NCI-H187 (cell line): Measurements from ENCODE around the gene KRT10.
A peak's percentile ranks its signal among the peaks of the same experiment; 100 is the strongest.
"Not testable (repeated sequence)": the region's sequence is repeated elsewhere in the genome, so short reads cannot be mapped to it uniquely, and the experiment has no call there.

Experiments used
- DNase-seq, 2 experiments: peaks; one replicate each; lab custom pipeline; 2025; lab: John Stamatoyannopoulos, UW

The KRT10 gene

GRCh38 chr17:40832840-40833239, 10.4 kb upstream of the KRT10 start:
- no peak for DNase-seq

- DNase-seq: no peak
Measured at GRCh38 chr17:40830085-40830776, 7.8 kb upstream of the KRT10 start.

- no peak for DNase-seq
Measured at GRCh38 chr17:40828454-40829044, 6.1 kb upstream of the KRT10 start.

DNA sequence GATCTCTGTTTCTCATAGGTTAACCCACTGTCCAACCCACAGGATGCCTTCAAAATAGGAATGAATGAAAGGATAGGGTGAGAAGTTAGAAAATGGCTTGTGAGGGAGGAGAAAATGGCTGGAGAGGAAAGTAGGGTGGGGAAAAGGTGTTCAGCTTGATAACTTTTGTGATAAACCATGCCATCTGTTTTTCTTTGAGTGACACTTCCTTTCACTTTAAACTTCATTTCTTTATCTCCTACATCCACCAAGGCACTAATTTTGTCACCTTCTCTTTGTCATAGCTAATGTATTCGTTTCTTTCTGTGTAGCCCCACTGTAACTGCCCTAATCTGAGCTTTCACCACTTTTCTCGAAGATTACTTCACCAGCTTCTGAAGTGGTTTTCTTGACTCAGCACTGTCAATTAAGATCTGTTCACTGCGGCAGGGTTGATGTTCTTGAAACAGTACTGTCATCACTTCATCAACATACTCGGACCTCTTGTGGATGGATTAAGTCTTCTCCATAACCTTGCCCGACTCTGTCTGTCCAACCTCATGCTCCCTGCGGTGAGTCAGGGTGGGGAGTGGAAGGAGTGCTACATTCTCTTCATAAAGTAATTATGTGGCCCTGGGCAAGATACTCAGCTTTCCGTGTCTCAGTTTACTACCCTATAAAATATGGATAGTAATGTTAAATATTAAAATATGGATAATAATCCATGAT, 5.5 kb upstream of the KRT10 start:
- no peak for DNase-seq

GRCh38 chr17:40825599-40825998, 3.2 kb upstream of the KRT10 start:
- DNase-seq: no peak

DNA sequence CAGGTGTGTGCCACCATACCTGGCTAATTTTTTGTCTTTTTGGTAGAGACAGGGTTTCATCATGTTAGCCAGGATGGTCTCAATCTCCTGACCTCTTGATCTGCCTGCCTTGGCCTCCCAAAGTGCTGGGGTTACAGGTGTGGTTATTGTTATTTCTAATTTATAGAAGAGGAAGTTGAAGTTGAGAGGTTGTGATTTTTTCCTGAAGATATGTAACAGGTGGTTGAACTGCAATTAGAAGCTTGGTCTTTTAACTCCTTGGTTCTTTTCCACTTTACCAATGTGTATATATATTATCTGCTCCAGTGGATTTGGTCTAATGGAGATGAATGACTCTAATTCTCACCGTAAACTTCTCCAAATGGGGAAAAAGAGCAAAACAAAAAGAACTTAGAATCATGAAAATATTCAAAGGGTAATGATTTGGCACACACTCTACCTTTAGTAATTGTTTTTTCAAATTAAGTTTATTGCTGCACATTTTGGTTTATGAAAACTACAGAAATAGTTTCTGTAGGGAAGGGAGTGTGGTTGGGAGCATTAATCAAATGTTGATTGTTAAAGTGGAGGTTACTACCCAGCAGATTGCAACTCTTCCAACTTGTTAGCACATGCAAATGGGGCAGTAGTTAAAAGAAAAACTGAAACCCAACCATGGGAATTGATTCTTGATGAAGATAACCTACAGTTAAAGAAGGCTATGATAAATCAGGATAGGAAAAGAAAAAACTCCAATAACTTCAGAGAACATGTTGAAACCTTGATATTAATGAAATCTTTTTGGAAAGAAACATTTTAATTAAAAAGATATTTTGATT, 1.8 kb upstream of the KRT10 start:
- DNase-seq: no peak

DNA sequence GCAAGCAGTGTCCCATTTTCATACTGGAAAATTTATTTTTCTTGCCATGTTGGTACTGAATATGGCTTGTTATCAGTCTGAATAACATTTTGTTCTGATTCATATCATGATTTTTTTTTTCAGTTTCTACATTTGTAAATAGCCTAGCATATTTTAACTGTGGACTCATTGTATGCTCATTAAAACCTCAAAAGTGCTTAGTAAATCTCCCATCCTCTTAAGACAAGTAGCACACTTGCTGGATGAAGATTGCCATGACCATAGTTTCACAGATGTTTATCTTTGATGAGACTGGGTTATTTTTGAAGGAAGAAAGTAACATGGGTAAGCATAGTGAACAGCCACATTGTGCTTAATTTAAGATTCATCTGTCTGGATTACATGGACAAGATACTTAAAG, 878 bp downstream of the KRT10 start:
- no peak for DNase-seq

DNA sequence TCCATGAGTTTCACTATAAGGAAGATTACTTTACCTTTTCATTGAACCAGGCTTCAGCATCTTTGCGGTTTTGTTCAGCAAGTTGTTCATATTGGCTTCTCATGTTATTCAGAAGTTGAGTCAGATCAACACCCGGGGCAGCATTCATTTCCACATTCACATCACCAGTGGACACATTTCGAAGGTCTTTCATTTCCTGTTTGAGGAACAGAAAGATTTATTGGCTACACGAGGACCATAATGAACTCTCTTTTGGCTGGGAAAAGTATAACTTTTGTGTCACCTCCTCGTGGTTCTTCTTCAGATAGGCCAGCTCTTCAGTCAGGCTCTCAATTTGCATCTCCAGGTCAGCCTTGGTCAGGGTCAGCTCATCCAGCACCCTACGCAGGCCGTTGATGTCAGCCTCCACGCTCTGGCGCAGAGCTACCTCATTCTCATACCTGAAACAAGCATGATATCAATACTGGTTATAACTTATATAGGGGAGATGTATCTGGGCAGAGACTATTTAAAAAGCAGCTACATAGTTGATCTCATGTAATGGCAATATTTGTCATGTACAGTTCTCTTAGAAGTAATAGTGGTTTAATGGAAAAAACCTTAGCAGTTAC, 2.1 kb downstream of the KRT10 start:
- DNase-seq: no peak

DNA sequence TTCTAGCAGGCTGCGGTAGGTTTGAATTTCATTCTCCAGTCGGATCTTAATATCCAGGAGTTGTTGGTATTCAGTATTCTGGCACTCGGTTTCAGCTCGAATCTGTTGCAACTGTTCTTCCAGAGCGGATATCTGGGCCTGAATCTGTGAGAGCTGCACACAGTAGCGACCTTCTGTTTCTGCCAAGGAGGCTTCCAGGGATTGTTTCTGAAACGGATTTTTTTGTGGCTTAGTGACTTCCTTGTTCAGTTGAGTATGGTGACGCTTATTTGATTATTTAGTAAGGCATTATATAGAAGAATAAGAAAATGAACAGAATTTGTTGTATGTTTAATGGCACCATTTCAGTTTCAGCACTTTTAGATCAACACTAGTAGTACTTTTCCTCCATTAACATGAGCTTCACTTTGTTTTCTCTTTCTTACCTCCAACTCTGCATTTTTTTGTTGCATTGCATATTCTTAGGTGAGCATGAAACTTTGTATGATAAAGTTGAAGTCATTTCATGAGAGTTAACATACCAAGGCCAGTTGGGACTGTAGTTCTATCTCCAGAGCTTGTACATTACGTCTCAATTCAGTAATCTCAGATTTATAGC, 2.8 kb downstream of the KRT10 start:
- no peak for DNase-seq

GRCh38 chr17:40818733-40819527, 3.5 kb downstream of the KRT10 start:
- peak; percentile 5 to 66 for DNase-seq

DNA sequence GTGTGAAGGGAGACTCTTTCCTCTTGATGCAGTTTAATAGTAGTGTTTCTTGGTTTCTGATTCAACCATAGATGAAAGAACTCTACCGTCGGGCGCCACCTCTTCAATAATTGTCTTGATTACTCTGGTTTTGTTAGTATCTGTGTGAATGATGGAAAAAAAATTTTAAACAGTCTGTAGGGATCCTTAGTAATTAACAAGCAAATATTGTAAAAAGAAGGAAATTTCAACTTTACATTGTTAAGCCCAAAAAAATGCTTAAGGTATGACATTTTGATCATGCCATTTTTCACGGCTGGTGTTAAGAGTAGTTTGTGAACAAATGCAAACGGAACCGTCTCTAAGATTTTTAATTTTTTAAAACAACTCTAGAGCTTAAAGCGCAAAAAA, 4.1 kb downstream of the KRT10 start:
- DNase-seq: no peak

GRCh38 chr17:40817103-40817682, 5.2 kb downstream of the KRT10 start:
- DNase-seq: no peak

- no peak for DNase-seq
Measured at GRCh38 chr17:40816569-40816968, 5.8 kb downstream of the KRT10 start.

GRCh38 chr17:40815381-40815780, 7.0 kb downstream of the KRT10 start:
- DNase-seq: no peak

GRCh38 chr17:40814657-40815056, 7.8 kb downstream of the KRT10 start:
- not testable (repeated sequence) for DNase-seq

DNA sequence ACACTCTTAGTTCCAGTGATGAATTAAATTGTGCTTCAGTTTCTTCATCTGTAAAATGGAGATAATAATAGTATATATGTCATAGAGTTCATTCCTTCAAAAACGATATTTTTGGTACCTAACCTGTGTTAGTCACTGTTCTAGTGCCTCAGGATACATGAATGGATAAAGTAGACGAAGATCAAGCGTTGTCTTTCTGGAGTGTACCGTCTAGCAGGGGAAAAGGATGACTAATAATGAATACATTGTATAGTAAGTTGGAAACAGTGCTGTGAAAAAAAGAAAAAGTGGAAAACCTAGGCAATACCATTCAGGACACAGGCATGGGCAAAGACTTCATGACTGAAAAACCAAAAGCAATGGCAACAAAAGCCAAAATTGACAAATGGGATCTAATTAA, 8.6 kb downstream of the KRT10 start:
- DNase-seq: no peak

GRCh38 chr17:40812639-40813038, 9.8 kb downstream of the KRT10 start:
- no peak for DNase-seq

GRCh38 chr17:40810494-40810893, 11.9 kb downstream of the KRT10 start:
- DNase-seq: no peak

GRCh38 chr17:40809721-40810421, 12.5 kb downstream of the KRT10 start:
- no peak for DNase-seq

DNA sequence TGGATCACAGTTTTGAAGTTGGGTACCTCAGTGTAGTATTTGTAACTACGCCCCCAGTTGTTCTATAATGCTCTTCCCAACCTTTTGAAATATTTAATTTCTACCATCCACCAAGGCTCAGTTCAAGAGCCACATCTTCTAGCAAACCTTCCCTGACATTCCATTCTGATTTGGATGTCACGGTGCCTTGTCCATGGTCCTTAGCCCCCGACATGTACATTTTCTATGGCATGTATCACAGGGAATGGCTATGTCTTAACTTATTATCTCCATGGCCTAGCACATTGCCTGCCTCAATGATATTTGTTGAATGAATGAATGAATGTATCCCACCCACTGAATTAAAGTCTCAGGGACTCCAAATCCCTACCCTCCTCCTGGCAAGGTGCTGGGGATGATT, 16.3 kb downstream of the KRT10 start:
- DNase-seq: no peak
